GM19043 (cell line): ENCODE results near the gene SLC34A2.
"Not testable (repeated sequence)": the region's sequence is repeated elsewhere in the genome, so short reads cannot be mapped to it uniquely, and the experiment has no call there.

Experiments
- ATAC-seq: cut with Tn5 transposase; IDR thresholded peaks from one replicate; pipeline ENCODE4 v1.9.1; 2021; ENCODE audit warnings: low read depth; ENCODE audit not compliant: unreplicated experiment

SLC34A2 gene

GRCh38 chr4:25654971-25655963, at the start of gene SLC34A2:
TSS of gene SLC34A2 (plus strand) at chr4:25655851. CDS start at chr4:25662501, 6,650 bp downstream.
- no peak for ATAC-seq

GRCh38 chr4:25608644-25609043, 47.0 kb upstream of the SLC34A2 start:
- ATAC-seq = no peak

- no peak for ATAC-seq
Measured at GRCh38 chr4:25609976-25610375, 45.7 kb upstream of the SLC34A2 start.

GRCh38 chr4:25613613-25614012, 42.0 kb upstream of the SLC34A2 start:
- ATAC-seq = not testable (repeated sequence)

DNA sequence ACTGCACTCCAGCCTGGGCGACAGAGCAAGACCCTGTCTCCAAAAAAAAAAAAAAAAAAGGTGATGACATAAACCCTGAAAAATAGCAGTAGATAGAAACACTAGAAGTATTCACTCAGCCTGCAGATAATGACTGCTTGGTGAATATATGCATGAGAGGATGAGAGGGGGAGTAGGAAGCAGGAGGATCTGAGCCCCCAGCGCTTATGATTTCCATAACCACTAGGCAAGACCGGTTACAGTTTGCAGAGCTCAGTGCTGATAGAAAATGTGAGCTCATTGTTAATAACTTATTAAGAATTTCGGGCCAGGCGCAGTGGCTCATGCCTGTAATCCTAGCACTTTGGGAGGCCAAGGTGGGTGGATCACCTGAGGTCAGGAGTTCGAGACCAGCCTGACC, 40.8 kb upstream of the SLC34A2 start:
- ATAC-seq = no peak

DNA sequence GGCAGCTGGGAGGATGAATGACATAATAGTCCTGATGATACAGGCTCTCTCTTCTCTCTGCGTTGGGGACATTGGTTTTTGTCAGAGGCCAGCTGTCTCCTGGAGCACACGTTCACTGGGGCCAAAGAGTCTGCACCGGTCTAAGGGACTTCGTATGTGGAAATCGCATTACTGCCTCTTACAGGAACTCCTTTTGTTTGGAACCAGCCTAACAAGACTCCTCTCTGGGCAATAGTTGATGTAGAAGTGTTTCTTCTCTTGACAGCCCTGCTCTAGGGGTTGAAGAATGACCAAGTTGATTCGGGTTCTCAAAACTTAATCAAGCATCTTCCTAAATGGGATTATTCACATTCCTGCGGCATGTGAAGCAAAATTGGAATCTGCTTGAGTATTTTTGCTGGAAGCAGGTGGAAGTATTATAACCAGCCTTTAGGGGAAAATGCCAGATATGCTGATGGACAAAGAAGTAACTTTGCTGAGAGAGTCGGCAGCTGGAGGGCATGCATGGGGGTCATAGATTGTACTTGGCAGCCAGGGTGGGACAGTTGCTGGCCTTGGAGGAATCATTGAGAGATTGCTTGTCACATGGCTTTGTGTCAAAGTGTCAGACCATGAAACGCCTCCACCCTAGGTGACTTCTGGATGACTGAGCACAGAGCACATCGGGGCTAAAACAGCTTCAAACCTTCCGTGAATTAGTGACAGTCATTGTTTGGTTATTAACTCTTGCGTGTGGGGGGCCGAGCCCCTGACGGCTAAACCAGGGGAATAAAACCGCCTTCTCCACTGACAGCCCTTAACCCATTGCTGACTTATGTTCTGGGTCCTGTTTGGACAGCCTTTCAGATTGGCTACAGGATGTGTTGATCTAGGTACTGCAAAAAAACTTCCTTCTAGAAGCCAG, 34.4 kb upstream of the SLC34A2 start:
- ATAC-seq = peak; percentile 66

GRCh38 chr4:25624616-25625015, 31.0 kb upstream of the SLC34A2 start:
- ATAC-seq = no peak

DNA sequence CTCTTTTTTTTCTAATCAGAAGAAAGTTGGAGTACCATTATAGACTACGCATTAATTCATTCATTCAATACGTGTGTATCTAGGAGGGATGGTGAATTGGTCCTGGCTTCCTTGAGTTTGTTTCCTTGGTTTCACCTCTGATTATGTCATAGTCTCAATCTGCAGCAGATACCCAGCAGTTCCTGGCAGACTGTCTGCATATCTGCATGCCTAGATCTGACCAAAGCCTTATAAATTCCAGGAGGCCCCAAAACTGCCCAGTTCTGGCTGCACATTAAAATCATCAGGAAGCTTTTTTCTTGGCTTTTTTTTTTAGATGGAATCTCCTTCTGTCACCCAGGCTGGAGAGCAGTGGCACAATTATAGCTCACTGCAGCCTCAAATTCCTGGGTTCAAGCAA, 27.2 kb upstream of the SLC34A2 start:
- no peak for ATAC-seq

- ATAC-seq = no peak
Measured at GRCh38 chr4:25632135-25632534, 23.5 kb upstream of the SLC34A2 start.

- no peak for ATAC-seq
Measured at GRCh38 chr4:25633541-25633940, 22.1 kb upstream of the SLC34A2 start.

GRCh38 chr4:25635501-25635900, 20.1 kb upstream of the SLC34A2 start:
- no peak for ATAC-seq

DNA sequence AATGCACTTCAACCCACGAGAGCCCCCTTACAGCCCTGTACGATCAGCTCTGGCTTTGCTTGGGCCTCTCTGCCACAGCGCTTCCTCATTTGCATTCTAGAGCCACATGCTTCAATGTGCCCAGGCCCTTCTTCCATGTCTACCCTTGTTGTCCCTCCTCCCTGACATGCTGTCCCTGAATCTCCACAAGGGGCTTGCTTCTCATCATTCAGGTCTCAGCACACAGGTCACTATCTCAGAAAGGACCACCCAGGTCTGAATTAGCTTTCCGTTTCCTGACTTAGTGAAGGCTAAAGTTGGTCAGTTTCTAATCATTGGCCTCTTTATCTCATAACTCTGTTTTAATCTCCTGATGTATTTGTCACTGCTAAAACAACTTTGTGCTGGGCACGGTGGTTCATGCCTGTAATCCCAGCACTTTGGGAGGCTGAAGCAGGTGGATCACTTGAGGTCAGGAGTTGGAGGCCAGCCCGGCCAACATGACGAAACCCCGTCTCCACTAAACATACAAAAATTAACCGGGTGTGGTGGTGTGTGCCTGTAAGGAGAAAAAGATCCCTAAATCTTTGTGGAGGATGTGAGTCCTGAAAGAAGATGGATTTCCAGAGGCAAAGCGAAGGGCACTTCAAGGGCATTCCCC, 17.9 kb upstream of the SLC34A2 start:
- no peak for ATAC-seq

DNA sequence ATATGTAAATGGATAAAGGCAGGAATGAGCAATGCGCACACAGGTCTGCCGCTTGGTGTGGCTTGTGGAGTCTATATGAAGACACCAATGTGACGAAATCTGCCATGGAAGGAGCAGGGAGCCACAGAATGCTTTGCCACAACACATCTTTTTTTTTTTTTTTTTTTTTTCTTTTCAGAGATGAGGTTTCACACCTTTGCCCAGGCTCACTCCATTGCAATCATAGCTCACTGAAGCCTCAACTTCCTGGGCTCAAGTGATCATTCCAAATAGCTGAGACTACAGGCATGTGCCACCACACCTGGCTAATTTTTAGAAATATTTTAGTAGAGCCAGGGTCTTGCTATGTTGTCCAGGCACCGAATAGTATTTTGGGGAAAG, 17.4 kb upstream of the SLC34A2 start:
- ATAC-seq = no peak

GRCh38 chr4:25638806-25639205, 16.8 kb upstream of the SLC34A2 start:
- ATAC-seq = no peak

GRCh38 chr4:25650311-25650710, 5.3 kb upstream of the SLC34A2 start:
- no peak for ATAC-seq

DNA sequence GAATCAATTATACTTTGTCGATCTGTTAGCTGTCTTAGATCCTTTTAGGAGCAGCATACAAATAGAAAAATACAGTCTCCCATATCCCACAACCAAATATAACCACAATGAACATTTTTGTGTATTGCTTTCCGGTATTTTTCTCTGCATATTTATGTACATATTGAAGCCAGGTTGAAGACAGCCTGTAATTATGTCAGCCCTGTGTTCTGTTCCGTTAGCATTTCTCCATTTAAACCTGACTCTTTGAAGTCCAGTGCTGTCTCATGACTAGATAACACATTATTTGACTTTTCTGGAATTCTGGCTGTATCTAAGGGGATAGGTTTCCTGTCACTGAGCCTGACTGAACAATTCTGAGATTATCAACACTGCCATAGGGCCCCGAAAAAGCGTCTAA, 4.0 kb upstream of the SLC34A2 start:
- no peak for ATAC-seq

GRCh38 chr4:25654031-25654970, 1.4 kb upstream of the SLC34A2 start:
- ATAC-seq = no peak

- no peak for ATAC-seq
Measured at GRCh38 chr4:25656031-25656430, 380 bp downstream of the SLC34A2 start.

GRCh38 chr4:25658357-25658771, 2.7 kb downstream of the SLC34A2 start:
- no peak for ATAC-seq

DNA sequence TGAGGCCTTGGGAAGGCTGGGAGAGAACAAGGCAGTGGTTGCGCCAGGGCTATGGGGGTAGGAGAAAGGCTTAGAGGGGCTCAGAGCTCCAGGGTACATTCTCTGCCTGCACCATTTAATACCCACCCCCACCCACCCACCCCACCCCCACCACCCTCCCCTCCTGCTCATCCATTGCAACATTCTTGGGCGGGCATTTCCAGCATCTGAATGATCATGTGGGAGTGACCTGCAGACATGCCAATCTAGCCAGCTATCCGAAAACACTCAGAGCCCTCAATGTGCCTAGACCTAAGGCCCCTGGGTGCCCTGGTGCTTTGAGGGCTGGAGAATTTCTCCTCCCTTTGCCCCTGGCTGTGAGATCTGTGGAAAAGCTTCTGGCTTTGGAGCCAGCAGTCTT, 3.1 kb downstream of the SLC34A2 start:
- ATAC-seq = no peak
